GM19463 (cell line): ENCODE data around the gene LDHAL6B.
A peak's percentile ranks its signal among the peaks of the same experiment; 100 is the strongest.

Experiments used
- ATAC-seq: cut with Tn5 transposase; IDR thresholded peaks from one replicate; pipeline ENCODE4 v1.9.1; 2021; ENCODE audit warnings: mild to moderate bottlenecking, moderate library complexity; ENCODE audit not compliant: unreplicated experiment

LDHAL6B gene

GRCh38 chr15:59216911-59217310, 10.3 kb downstream of the LDHAL6B start:
- ATAC-seq: no peak

- ATAC-seq: no peak
Observed at GRCh38 chr15:59217876-59218498, 11.3 kb downstream of the LDHAL6B start.

- no peak for ATAC-seq
Observed at GRCh38 chr15:59218710-59219109, 12.1 kb downstream of the LDHAL6B start.

GRCh38 chr15:59221511-59222505, 15.2 kb downstream of the LDHAL6B start:
- ATAC-seq: no peak

- ATAC-seq: no peak
Observed at GRCh38 chr15:59222906-59223550, 16.4 kb downstream of the LDHAL6B start.

- ATAC-seq: no peak
Observed at GRCh38 chr15:59223736-59224135, 17.1 kb downstream of the LDHAL6B start.

GRCh38 chr15:59224474-59224873, 17.8 kb downstream of the LDHAL6B start:
- ATAC-seq: no peak

- ATAC-seq: no peak
Observed at GRCh38 chr15:59227021-59227420, 20.4 kb downstream of the LDHAL6B start.

GRCh38 chr15:59229015-59229414, 22.4 kb downstream of the LDHAL6B start:
- ATAC-seq: no peak

- ATAC-seq: no peak
Observed at GRCh38 chr15:59229453-59229852, 22.8 kb downstream of the LDHAL6B start.

- ATAC-seq: no peak
Observed at GRCh38 chr15:59230531-59231055, 23.9 kb downstream of the LDHAL6B start.

GRCh38 chr15:59232476-59232875, 25.8 kb downstream of the LDHAL6B start:
- ATAC-seq: no peak

- ATAC-seq: no peak
Observed at GRCh38 chr15:59236394-59236793, 29.8 kb downstream of the LDHAL6B start.

- peak; percentile 59 for ATAC-seq
Observed at GRCh38 chr15:59237119-59237855, 30.6 kb downstream of the LDHAL6B start.

GRCh38 chr15:59237924-59238331, 31.3 kb downstream of the LDHAL6B start:
- ATAC-seq: peak; percentile 61

GRCh38 chr15:59240036-59240435, 33.4 kb downstream of the LDHAL6B start:
- ATAC-seq: no peak

- no peak for ATAC-seq
Observed at GRCh38 chr15:59242649-59243048, 36.0 kb downstream of the LDHAL6B start.

- no peak for ATAC-seq
Observed at GRCh38 chr15:59243622-59244021, 37.0 kb downstream of the LDHAL6B start.

GRCh38 chr15:59244337-59244736, 37.7 kb downstream of the LDHAL6B start:
- ATAC-seq: peak; percentile 93

- ATAC-seq: no peak
Observed at GRCh38 chr15:59245559-59245958, 38.9 kb downstream of the LDHAL6B start.

- ATAC-seq: no peak
Observed at GRCh38 chr15:59247364-59247763, 40.7 kb downstream of the LDHAL6B start.
